IMR-90 (cell line): ENCODE measurements around the gene KIF21A. TPM values are rescaled to one million over a fixed set of nuclear protein-coding genes. Genes with fewer than 3 reads are reported as not detected.

Experiments
- ATAC-seq: fragments of 200-7000 bp; cut with Tn5 transposase; 2 replicates; pipeline ENCODE4 v1.9.1; 2020; ENCODE audit warnings: low read depth, mild to moderate bottlenecking, moderate library complexity
- BruUV-seq: library from RNA; stranded (reverse); fragments of 400-500 nt; replicated peaks from 2 replicates; lab custom pipeline; 2021; lab: Mats Ljungman, UMichigan
- CTCF ChIA-PET: fragments of 300-600 bp; formaldehyde crosslinking; extraction: SDS; loops from one replicate; lab custom pipeline; 2021; ENCODE audit warnings: antibody characterized with exemption; lab: Yijun Ruan, JAX
- POLR2A ChIA-PET: fragments of 300-600 bp; sonication (Branson Sonifier 250); formaldehyde crosslinking; loops from one replicate; lab custom pipeline; 2022; ENCODE audit warnings: antibody characterized with exemption; ENCODE audit not compliant: unreplicated experiment; lab: Charles Lee
- DNase-seq: peaks from one replicate; pipeline ENCODE4 v3.0.0; 2013
- H2AFZ ChIP-seq: replicated peaks from 2 replicates; pipeline ENCODE3; 2013; ENCODE audit warnings: low read length, mild to moderate bottlenecking; ENCODE audit not compliant: poor library complexity
- H2AK5ac ChIP-seq: 2 replicates; pipeline ENCODE4 v1.6.1; 2013; ENCODE audit warnings: low read depth, low read length, inconsistent platforms
- H2AK9ac ChIP-seq: replicated peaks from 2 replicates; pipeline ENCODE3; 2013; ENCODE audit warnings: mild to moderate bottlenecking, low read depth, low read length, moderate library complexity; ENCODE audit not compliant: poor library complexity
- H2BK120ac ChIP-seq: 2 replicates; pipeline ENCODE4 v1.6.1; 2013; ENCODE audit warnings: low read depth, low read length, inconsistent platforms
- H2BK15ac ChIP-seq: 3 replicates; pipeline ENCODE4 v1.6.1; 2013; ENCODE audit warnings: low read depth, low read length, inconsistent platforms
- H2BK20ac ChIP-seq: 2 replicates; pipeline ENCODE4 v1.6.1; 2013; ENCODE audit warnings: low read depth, mild to moderate bottlenecking, inconsistent platforms, low read length, moderate library complexity
- H2BK5ac ChIP-seq: 2 replicates; pipeline ENCODE4 v1.6.1; 2013; ENCODE audit warnings: mild to moderate bottlenecking, low read depth, low read length, inconsistent platforms; ENCODE audit not compliant: poor library complexity, severe bottlenecking
- H3K14ac ChIP-seq: replicated peaks from 2 replicates; pipeline ENCODE4 v1.6.1; 2013; ENCODE audit warnings: low read depth, low read length, inconsistent platforms
- H3K18ac ChIP-seq: 2 replicates; pipeline ENCODE4 v1.6.1; 2013; ENCODE audit warnings: low read depth, low read length, control low read depth
- H3K23ac ChIP-seq: 2 replicates; pipeline ENCODE4 v1.6.1; 2013; ENCODE audit warnings: low read depth, low read length, inconsistent platforms
- H3K27ac ChIP-seq: 2 replicates; pipeline ENCODE4 v1.5.1; 2013; ENCODE audit warnings: mild to moderate bottlenecking, control low read depth, low read length; ENCODE audit not compliant: insufficient read depth
- H3K27me3 ChIP-seq: 2 replicates; pipeline ENCODE4 v1.6.1; 2013; ENCODE audit warnings: low read length; ENCODE audit not compliant: control insufficient read depth, insufficient read depth
- H3K36me3 ChIP-seq: 2 replicates; pipeline ENCODE4 v1.6.1; 2013; ENCODE audit warnings: low read length, mixed read lengths; ENCODE audit not compliant: control insufficient read depth, insufficient read depth
- H3K4ac ChIP-seq: 2 replicates; pipeline ENCODE4 v1.6.1; 2013; ENCODE audit warnings: low read depth, low read length, inconsistent platforms
- H3K4me1 ChIP-seq: 2 replicates; pipeline ENCODE4 v1.6.1; 2013; ENCODE audit warnings: low read length, mixed read lengths; ENCODE audit not compliant: control insufficient read depth, insufficient read depth
- H3K4me2 ChIP-seq: 2 replicates; pipeline ENCODE4 v1.6.1; 2013; ENCODE audit warnings: low read depth, mild to moderate bottlenecking, control low read depth, low read length, moderate library complexity
- H3K4me3 ChIP-seq: 2 replicates; pipeline ENCODE4 v1.5.1; 2013; ENCODE audit warnings: low read depth, mild to moderate bottlenecking, control low read depth, low read length, moderate library complexity; ENCODE audit not compliant: insufficient read depth
- H3K56ac ChIP-seq: 2 replicates; pipeline ENCODE4 v1.6.1; 2013; ENCODE audit warnings: low read length, inconsistent platforms; ENCODE audit not compliant: insufficient read depth; ENCODE audit errors: extremely low read depth
- H3K79me1 ChIP-seq, 2 experiments: 2 replicates each; pipeline ENCODE4 v1.6.1; 2013; ENCODE audit warnings: low read length in 2 of 2, inconsistent platforms in 1 of 2, low read depth in 1 of 2
- H3K9ac ChIP-seq: 2 replicates; pipeline ENCODE4 v1.6.1; 2013; ENCODE audit warnings: low read depth, low read length, control low read depth
- H3K9me1 ChIP-seq: 2 replicates; pipeline ENCODE4 v1.6.1; 2013; ENCODE audit warnings: low read length, inconsistent platforms; ENCODE audit not compliant: insufficient read depth
- H3K9me3 ChIP-seq: 2 replicates; pipeline ENCODE4 v1.6.1; 2013; ENCODE audit warnings: low read length; ENCODE audit not compliant: control insufficient read depth, insufficient read depth
- H4K20me1 ChIP-seq: 2 replicates; pipeline ENCODE4 v1.6.1; 2013; ENCODE audit warnings: low read length, inconsistent platforms; ENCODE audit not compliant: insufficient read depth
- H4K5ac ChIP-seq: 2 replicates; pipeline ENCODE4 v1.6.1; 2013; ENCODE audit warnings: mild to moderate bottlenecking, low read depth, low read length, control low read depth
- H4K8ac ChIP-seq, 2 experiments: 2 replicates each; pipeline ENCODE4 v1.6.1; 2013; ENCODE audit warnings: low read depth in 2 of 2, low read length in 2 of 2, control low read depth in 1 of 2, inconsistent platforms in 1 of 2
- H4K91ac ChIP-seq: 2 replicates; pipeline ENCODE4 v1.6.1; 2013; ENCODE audit warnings: low read depth, low read length, inconsistent platforms; ENCODE audit not compliant: insufficient read depth
- BHLHE40 ChIP-seq: fragments of 150-350 bp; IDR thresholded peaks from 2 replicates; pipeline ENCODE4 v1.6.1; 2016; ENCODE audit warnings: mild to moderate bottlenecking, low read depth, low read length
- WGBS, 2 experiments: methylation state at CpG; one replicate each; pipeline versions ENCODE4 v1.1.5 to v1.1.7; 2013; ENCODE audit warnings: missing lambda C conversion rate in 2 of 2; ENCODE audit not compliant: insufficient read length in 1 of 2; ENCODE audit errors: extremely low coverage in 2 of 2; 5-methylcytosine and 5-hydroxymethylcytosine counted together
- dilution Hi-C: fragments of 300-500 bp; cut with HindIII; formaldehyde crosslinking; loops from one replicate; pipeline ENCODE4 v1.14.3; 2018; ENCODE audit warnings: low sequenced_read_pairs; ENCODE audit not compliant: unreplicated experiment
- in situ Hi-C: fragments of 300-500 bp; cut with MboI; formaldehyde crosslinking; loops from 3 replicates; pipeline ENCODE4 v1.14.3; 2019; ENCODE audit warnings: low sequenced_read_pairs, inconsistent platforms, mixed read lengths
- intact Hi-C: fragments of 100-400 bp; cut with micrococcal nuclease; formaldehyde crosslinking; loops from 2 replicates; pipeline ENCODE4 v1.10.0; 2022
- polyA plus RNA-seq, 3 experiments: library from polyadenylated mRNA; depleted of rRNA; stranded (reverse); fragments of >200 nt; gene quantifications; 2 replicates each; pipeline ENCODE4 v1.2.3, GENCODE V29; 2012; ENCODE audit warnings: low replicate concordance in 1 of 3
- total RNA-seq: library from RNA; depleted of rRNA; stranded (reverse); fragments of >200 nt; gene quantifications from 2 replicates; pipeline ENCODE4 v1.2.3, GENCODE V29; 2012

KIF21A gene
- total and polyA plus RNA-seq, 2 of the 4 experiments (the other 2 are of a cell fraction): 0.38 to 1.1 TPM

GRCh38 chr12:39359645-39360044, 83.3 kb downstream of the KIF21A start:
- no peaks in the 10 kb centered on the region for H3K36me3 ChIP-seq
- H2AK9ac ChIP-seq: no peak overlapping the region
- H3K4me2 ChIP-seq: no peak overlapping the region
- ChIA-PET POLR2A (no interaction called here), CTCF (no interaction called here)
- H3K14ac ChIP-seq: no peak overlapping the region
- no CpG with 5 or more reads among the region's 2 CpGs for WGBS, 2 experiments
- H2AFZ ChIP-seq: no peak overlapping the region
- H3K4ac ChIP-seq: no peak overlapping the region
- no peak overlapping the region for H3K23ac ChIP-seq
- no peak overlapping the region for H4K8ac ChIP-seq
- H3K9me3 ChIP-seq: no peaks in the 10 kb centered on the region
- dilution Hi-C loops (no loop called here), in situ Hi-C loops (no loop called here), intact Hi-C loops (no loop called here)
- no peak overlapping the region for H2BK120ac ChIP-seq
- no peak overlapping the region for H3K4me3 ChIP-seq
- H3K9me1 ChIP-seq: no peaks in the 10 kb centered on the region
- no peak overlapping the region for H2BK5ac ChIP-seq
- H2BK15ac ChIP-seq: no peak overlapping the region
- H3K27ac ChIP-seq: no peak overlapping the region
- DNase-seq: no peak
- H2AK5ac ChIP-seq: no peak overlapping the region
- H4K20me1 ChIP-seq: no peaks in the 10 kb centered on the region
- BruUV-seq: no TSS peak
- H4K91ac ChIP-seq: no peak overlapping the region
- no peak for ATAC-seq
- no peak overlapping the region for H3K9ac ChIP-seq
- H3K4me1 ChIP-seq: no peaks in the 10 kb centered on the region
- no peak overlapping the region for H4K5ac ChIP-seq
- no peak overlapping the region for H3K18ac ChIP-seq
- TF ChIP-seq BHLHE40: no peak
- no peaks in the 10 kb centered on the region for H3K27me3 ChIP-seq
- no peak overlapping the region for H3K56ac ChIP-seq
- no peak overlapping the region for H2BK20ac ChIP-seq
- no peaks in the 10 kb centered on the region for H3K79me1 ChIP-seq
